NCI-H2029 (cell line): Measurements from ENCODE around the gene ERG.

Experiments used
- DNase-seq: peaks from one replicate; lab custom pipeline; 2025; lab: John Stamatoyannopoulos, UW

The ERG gene

GRCh38 chr21:38499296-38499695 lies 1.0 kb upstream of the ERG start:
- DNase-seq = no peak

- no peak for DNase-seq
Measured at GRCh38 chr21:38496224-38496623, 2.1 kb downstream of the ERG start.

- DNase-seq = no peak
Measured at GRCh38 chr21:38495696-38496095, 2.6 kb downstream of the ERG start.

GRCh38 chr21:38495242-38495641 lies 3.0 kb downstream of the ERG start:
- no peak for DNase-seq

GRCh38 chr21:38494703-38495102 lies 3.6 kb downstream of the ERG start:
- no peak for DNase-seq

GRCh38 chr21:38494251-38494642 lies 4.0 kb downstream of the ERG start:
- no peak for DNase-seq

GRCh38 chr21:38493549-38494250 lies 4.6 kb downstream of the ERG start:
- DNase-seq = no peak

- no peak for DNase-seq
Measured at GRCh38 chr21:38492007-38492406, 6.3 kb downstream of the ERG start.

GRCh38 chr21:38491536-38491935 lies 6.7 kb downstream of the ERG start:
- no peak for DNase-seq

- no peak for DNase-seq
Measured at GRCh38 chr21:38490411-38491020, 7.8 kb downstream of the ERG start.

- no peak for DNase-seq
Measured at GRCh38 chr21:38489729-38490128, 8.5 kb downstream of the ERG start.

- DNase-seq = no peak
Measured at GRCh38 chr21:38489271-38489652, 9.0 kb downstream of the ERG start.

- peak; percentile 6 for DNase-seq
Measured at GRCh38 chr21:38488640-38489270, 9.5 kb downstream of the ERG start.

GRCh38 chr21:38487901-38488639 lies 10.2 kb downstream of the ERG start:
- peak; percentile 94 for DNase-seq

- peak; percentile 32 for DNase-seq
Measured at GRCh38 chr21:38486706-38487105, 11.6 kb downstream of the ERG start.

- peak; percentile 85 for DNase-seq
Measured at GRCh38 chr21:38486221-38486620, 12.1 kb downstream of the ERG start.

- no peak for DNase-seq
Measured at GRCh38 chr21:38479641-38480525, 18.4 kb downstream of the ERG start.

- no peak for DNase-seq
Measured at GRCh38 chr21:38478782-38479181, 19.5 kb downstream of the ERG start.

GRCh38 chr21:38477226-38477625 lies 21.1 kb downstream of the ERG start:
- DNase-seq = no peak

GRCh38 chr21:38476385-38476784 lies 21.9 kb downstream of the ERG start:
- no peak for DNase-seq

GRCh38 chr21:38475519-38475918 lies 22.8 kb downstream of the ERG start:
- no peak for DNase-seq

- no peak for DNase-seq
Measured at GRCh38 chr21:38474796-38475195, 23.5 kb downstream of the ERG start.
